ENCODE data around the gene ASB2.

The ASB2 gene

DNA sequence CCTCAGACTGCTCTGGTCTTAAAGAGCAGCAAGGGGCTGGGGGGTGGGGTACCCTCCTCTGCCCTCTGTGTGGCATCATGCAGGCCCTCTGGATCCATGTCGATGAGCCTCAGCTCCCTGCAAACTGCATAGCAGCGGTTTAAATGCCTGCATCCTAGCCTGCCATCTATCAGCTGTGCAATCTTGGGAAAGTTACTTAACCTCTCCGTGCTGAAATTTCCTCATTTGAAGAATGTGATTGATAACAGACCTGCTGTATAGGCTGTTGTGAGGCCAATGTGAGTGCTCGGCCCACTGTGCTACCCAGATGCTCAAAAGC is 45.4 kb downstream of the ASB2 start:
- H3K9me3 ChIP-seq (ENCODE audit: insufficient read depth, low read length) = no peaks in the 10 kb centered on the region
- H3K4me3 ChIP-seq (ENCODE audit: insufficient read length, low read depth) = no peak overlapping the region
- no peaks in the 10 kb centered on the region for H3K27me3 ChIP-seq (ENCODE audit: insufficient read depth, insufficient read length)
- peaks cover 9% of the 10 kb centered on the region for H3K4me1 ChIP-seq (ENCODE audit: insufficient read depth, insufficient read length)
- H3K36me3 ChIP-seq (ENCODE audit: insufficient read depth, insufficient read length, low read length) = no peaks in the 10 kb centered on the region
- DNase-seq (ENCODE audit: low read depth, low spot score) = no peak
- TF ChIP-seq SUZ12 (IDR thresholded peaks at IDR 0.05; ENCODE audit: extremely low read depth, insufficient read depth, insufficient read length) (no peak), ZNF274 (IDR thresholded peaks at IDR 0.05; ENCODE audit: low read depth, low read length) (no peak), YY1 (IDR thresholded peaks at IDR 0.05; ENCODE audit: insufficient read depth, insufficient read length) (no peak)
- no peak overlapping the region for H3K9ac ChIP-seq (ENCODE audit: insufficient read length, low read depth)

- H3K9me3 ChIP-seq (ENCODE audit: insufficient read depth, low read length) = no peaks in the 10 kb centered on the region
- DNase-seq (ENCODE audit: low read depth, low spot score) = no peak
- no peak overlapping the region for H3K9ac ChIP-seq (ENCODE audit: insufficient read length, low read depth)
- H3K4me3 ChIP-seq (ENCODE audit: insufficient read length, low read depth) = no peak overlapping the region
- no peak for TF ChIP-seq SUZ12 (IDR thresholded peaks at IDR 0.05; ENCODE audit: extremely low read depth, insufficient read depth, insufficient read length)
- no peak for TF ChIP-seq ZNF274 (IDR thresholded peaks at IDR 0.05; ENCODE audit: low read depth, low read length)
- TF ChIP-seq YY1 (IDR thresholded peaks at IDR 0.05; ENCODE audit: insufficient read depth, insufficient read length) = no peak
- H3K4me1 ChIP-seq (ENCODE audit: insufficient read depth, insufficient read length) = peaks cover 7% of the 10 kb centered on the region
- H3K27me3 ChIP-seq (ENCODE audit: insufficient read depth, insufficient read length) = no peaks in the 10 kb centered on the region
- no peaks in the 10 kb centered on the region for H3K36me3 ChIP-seq (ENCODE audit: insufficient read depth, insufficient read length, low read length)
Measured at GRCh38 chr14:93930296-93930988, 45.9 kb downstream of the ASB2 start.

- Histone ChIP-seq H3K9ac (ENCODE audit: insufficient read length, low read depth) (no peak overlapping the region), H3K4me1 (ENCODE audit: insufficient read depth, insufficient read length) (peaks cover 5% of the 10 kb centered on the region), H3K9me3 (ENCODE audit: insufficient read depth, low read length) (no peaks in the 10 kb centered on the region), H3K27me3 (ENCODE audit: insufficient read depth, insufficient read length) (no peaks in the 10 kb centered on the region), H3K4me3 (ENCODE audit: insufficient read length, low read depth) (no peak overlapping the region), H3K36me3 (ENCODE audit: insufficient read depth, insufficient read length, low read length) (no peaks in the 10 kb centered on the region)
- no peak for DNase-seq (ENCODE audit: low read depth, low spot score)
- TF ChIP-seq YY1 (IDR thresholded peaks at IDR 0.05; ENCODE audit: insufficient read depth, insufficient read length) (no peak), ZNF274 (IDR thresholded peaks at IDR 0.05; ENCODE audit: low read depth, low read length) (no peak), SUZ12 (IDR thresholded peaks at IDR 0.05; ENCODE audit: extremely low read depth, insufficient read depth, insufficient read length) (no peak)
Measured at GRCh38 chr14:93929657-93930056, 46.7 kb downstream of the ASB2 start.

DNA sequence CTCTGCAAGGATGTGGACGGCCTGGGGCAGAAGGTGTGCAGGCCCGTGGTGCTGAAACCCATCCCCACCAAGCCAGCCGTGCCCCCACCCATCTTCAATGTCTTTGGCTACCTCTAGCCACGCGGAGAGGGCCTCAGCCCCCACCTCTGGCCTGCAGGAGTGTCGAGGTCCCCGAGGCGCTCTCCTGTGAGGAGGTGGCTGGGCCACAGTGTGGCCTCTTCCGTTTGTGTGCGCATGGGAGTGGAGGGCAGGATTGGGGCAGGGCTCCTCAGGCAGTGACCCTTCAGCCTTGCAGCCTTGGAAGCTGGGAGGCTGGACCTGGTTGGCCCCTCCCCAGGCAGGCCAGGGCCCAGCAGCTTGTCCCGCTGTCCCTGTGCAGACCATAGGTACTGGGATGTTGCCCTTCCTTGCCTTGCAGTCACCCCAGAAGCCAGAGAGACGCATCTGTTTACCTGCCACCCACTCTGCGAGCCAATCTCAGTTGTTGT is 47.3 kb downstream of the ASB2 start:
- TF ChIP-seq ZNF274 (IDR thresholded peaks at IDR 0.05; ENCODE audit: low read depth, low read length) = no peak
- TF ChIP-seq YY1 (IDR thresholded peaks at IDR 0.05; ENCODE audit: insufficient read depth, insufficient read length) = no peak
- TF ChIP-seq SUZ12 (IDR thresholded peaks at IDR 0.05; ENCODE audit: extremely low read depth, insufficient read depth, insufficient read length) = no peak
- Histone ChIP-seq H3K4me3 (ENCODE audit: insufficient read length, low read depth) (no peak overlapping the region), H3K9me3 (ENCODE audit: insufficient read depth, low read length) (no peaks in the 10 kb centered on the region), H3K9ac (ENCODE audit: insufficient read length, low read depth) (no peak overlapping the region), H3K27me3 (ENCODE audit: insufficient read depth, insufficient read length) (no peaks in the 10 kb centered on the region), H3K4me1 (ENCODE audit: insufficient read depth, insufficient read length) (peaks cover 9% of the 10 kb centered on the region), H3K36me3 (ENCODE audit: insufficient read depth, insufficient read length, low read length) (no peaks in the 10 kb centered on the region)
- DNase-seq (ENCODE audit: low read depth, low spot score) = no peak

DNA sequence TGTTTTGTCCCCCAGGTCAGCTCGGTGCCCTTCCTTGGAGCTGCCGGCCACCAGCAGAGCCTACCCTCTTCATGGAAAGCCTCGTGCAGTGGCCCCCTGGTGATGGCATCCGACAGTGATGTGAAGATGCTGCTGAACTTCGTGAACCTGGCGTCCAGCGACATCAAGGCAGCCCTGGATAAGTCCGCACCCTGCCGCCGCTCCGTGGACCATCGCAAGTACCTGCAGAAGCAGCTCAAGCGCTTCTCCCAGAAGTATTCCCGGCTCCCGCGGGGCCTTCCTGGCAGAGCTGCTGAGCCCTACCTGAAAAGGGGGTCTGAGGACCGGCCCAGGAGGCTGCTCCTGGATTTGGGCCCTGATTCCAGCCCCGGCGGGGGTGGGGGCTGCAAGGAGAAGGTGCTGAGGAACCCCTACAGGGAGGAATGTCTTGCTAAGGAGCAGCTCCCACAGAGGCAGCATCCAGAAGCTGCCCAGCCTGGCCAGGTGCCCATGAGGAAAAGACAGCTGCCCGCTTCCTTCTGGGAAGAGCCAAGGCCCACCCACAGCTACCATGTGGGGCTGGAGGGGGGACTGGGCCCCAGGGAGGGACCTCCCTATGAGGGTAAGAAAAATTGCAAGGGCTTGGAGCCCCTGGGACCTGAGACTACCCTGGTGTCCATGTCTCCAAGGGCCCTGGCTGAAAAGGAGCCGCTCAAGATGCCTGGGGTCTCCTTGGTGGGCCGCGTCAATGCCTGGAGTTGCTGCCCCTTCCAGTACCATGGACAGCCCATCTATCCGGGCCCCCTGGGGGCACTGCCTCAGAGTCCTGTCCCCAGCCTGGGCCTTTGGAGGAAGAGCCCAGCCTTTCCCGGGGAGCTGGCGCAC is 48.0 kb downstream of the ASB2 start:
- Histone ChIP-seq H3K27me3 (ENCODE audit: insufficient read depth, insufficient read length) (no peaks in the 10 kb centered on the region), H3K4me3 (ENCODE audit: insufficient read length, low read depth) (no peak overlapping the region), H3K4me1 (ENCODE audit: insufficient read depth, insufficient read length) (peaks cover 9% of the 10 kb centered on the region), H3K9ac (ENCODE audit: insufficient read length, low read depth) (no peak overlapping the region), H3K36me3 (ENCODE audit: insufficient read depth, insufficient read length, low read length) (no peaks in the 10 kb centered on the region), H3K9me3 (ENCODE audit: insufficient read depth, low read length) (no peaks in the 10 kb centered on the region)
- DNase-seq (ENCODE audit: low read depth, low spot score) = no peak
- TF ChIP-seq SUZ12 (IDR thresholded peaks at IDR 0.05; ENCODE audit: extremely low read depth, insufficient read depth, insufficient read length) (no peak), ZNF274 (IDR thresholded peaks at IDR 0.05; ENCODE audit: low read depth, low read length) (no peak), YY1 (IDR thresholded peaks at IDR 0.05; ENCODE audit: insufficient read depth, insufficient read length) (no peak)

DNA sequence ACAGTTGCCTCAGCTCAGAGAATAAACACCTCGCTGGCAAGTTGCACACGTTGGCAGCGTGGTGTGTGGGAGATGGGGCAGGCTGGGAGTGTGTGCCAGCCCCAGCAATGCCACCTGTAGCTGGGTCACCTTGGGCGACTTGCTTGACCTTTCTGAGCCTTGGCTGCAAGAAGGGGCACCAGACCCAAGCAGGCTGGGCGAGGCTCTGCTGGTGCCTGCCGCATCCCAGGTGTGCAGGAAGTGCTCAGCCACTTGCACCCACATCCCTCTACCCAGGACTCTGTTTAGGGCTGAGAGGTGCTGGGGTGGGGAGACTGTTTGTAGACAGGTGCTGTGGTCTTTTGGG is 48.6 kb downstream of the ASB2 start:
- Histone ChIP-seq H3K27me3 (ENCODE audit: insufficient read depth, insufficient read length) (no peaks in the 10 kb centered on the region), H3K4me1 (ENCODE audit: insufficient read depth, insufficient read length) (peaks cover 9% of the 10 kb centered on the region), H3K9me3 (ENCODE audit: insufficient read depth, low read length) (no peaks in the 10 kb centered on the region), H3K9ac (ENCODE audit: insufficient read length, low read depth) (no peak overlapping the region), H3K4me3 (ENCODE audit: insufficient read length, low read depth) (no peak overlapping the region), H3K36me3 (ENCODE audit: insufficient read depth, insufficient read length, low read length) (no peaks in the 10 kb centered on the region)
- no peak for TF ChIP-seq YY1 (IDR thresholded peaks at IDR 0.05; ENCODE audit: insufficient read depth, insufficient read length)
- DNase-seq (ENCODE audit: low read depth, low spot score) = no peak

Measured in NT2/D1 (cell line).